Measurements from ENCODE around the gene LAT.
"Not testable (repeated sequence)": the region's sequence is repeated elsewhere in the genome, so short reads cannot be mapped to it uniquely, and the experiment has no call there.

Gene LAT, protein sequence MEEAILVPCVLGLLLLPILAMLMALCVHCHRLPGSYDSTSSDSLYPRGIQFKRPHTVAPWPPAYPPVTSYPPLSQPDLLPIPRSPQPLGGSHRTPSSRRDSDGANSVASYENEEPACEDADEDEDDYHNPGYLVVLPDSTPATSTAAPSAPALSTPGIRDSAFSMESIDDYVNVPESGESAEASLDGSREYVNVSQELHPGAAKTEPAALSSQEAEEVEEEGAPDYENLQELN

DNA sequence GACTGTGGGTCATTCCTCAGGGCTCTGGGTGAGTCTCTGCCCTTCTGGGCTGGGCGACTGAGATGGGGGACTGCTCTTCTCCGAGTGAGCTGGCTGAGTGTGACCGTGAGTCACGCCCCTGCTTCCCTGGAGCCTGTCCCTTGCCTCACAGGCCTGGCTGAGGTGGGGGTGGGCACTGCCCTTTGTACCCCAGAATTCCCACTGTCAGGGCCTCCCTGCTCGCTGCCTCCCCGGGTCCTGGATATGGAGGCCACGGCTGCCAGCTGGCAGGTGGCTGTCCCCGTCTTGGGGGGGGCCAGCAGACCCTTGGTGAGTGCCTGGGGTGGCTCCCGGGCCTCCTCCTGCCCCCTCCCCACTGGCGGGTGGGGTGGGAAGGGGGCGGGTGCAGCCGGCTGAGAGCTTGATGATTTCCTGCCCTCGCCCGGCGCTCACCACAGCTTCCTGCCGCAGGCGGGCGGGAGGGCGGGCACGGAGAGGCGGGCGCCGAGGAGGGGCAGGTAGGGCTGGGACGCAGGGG lies at the start of gene LAT:
Gene LAT, plus strand, starts transcription at position 434 of the 517 bp plus-strand sequence. CDS start 366 bp downstream, outside the sequence.
- no peak for TF ChIP-seq CTCF (IDR thresholded peaks at IDR 0.05; ENCODE audit: low read depth, low read length)
- no peak within 1 kb of the TSS for H3K4me3 ChIP-seq (ENCODE audit: low read depth, low read length)

GRCh38 chr16:28935346-28935745 lies 49.5 kb upstream of the LAT start:
- H3K4me3 ChIP-seq (ENCODE audit: low read depth, low read length) = no peak overlapping the region
- no peak for TF ChIP-seq CTCF (IDR thresholded peaks at IDR 0.05; ENCODE audit: low read depth, low read length)

DNA sequence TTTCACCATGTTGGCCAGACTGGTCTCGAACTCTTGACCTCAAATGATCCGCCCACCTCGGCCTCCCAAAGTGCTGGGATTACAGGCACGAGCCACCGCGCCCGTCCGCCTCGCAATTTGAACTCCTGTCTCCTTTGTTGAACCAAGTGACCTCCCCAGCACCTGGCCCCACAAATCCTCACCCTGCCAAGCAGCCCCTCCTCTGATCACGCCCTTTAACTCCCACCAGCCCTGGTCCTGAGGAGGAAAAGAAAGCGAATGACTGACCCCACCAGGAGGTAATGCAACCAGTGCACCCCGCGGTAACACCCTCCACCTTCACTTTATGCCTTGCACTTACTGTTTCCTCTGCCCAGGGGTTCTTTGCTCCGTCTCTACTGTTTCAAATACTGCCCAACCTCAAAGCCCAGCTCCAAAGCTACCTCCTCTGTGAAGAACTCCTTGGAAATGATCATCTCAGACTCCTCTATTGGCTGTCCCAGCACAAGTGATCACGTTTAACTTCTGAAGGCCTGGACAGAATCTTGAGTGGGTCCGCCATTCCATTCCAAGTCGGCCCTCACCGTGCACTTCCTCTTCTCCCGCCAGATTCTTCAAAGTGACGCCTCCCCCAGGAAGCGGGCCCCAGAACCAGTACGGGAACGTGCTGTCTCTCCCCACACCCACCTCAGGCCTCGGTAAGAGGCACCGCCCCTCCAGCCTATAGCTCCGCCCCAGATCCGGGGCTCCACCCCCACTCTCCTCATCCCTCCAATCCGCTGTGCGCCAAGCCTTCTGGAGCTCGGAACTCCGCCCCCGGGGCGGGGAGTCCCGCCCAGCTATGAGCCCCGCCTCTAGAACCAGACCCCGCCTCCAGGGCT lies 48.7 kb upstream of the LAT start:
- H3K4me3 ChIP-seq (ENCODE audit: low read depth, low read length) = no peak overlapping the region
- TF ChIP-seq CTCF (IDR thresholded peaks at IDR 0.05; ENCODE audit: low read depth, low read length) = no peak

GRCh38 chr16:28936784-28937155 lies 48.1 kb upstream of the LAT start:
- TF ChIP-seq CTCF (IDR thresholded peaks at IDR 0.05; ENCODE audit: low read depth, low read length) = no peak
- no peak overlapping the region for H3K4me3 ChIP-seq (ENCODE audit: low read depth, low read length)

DNA sequence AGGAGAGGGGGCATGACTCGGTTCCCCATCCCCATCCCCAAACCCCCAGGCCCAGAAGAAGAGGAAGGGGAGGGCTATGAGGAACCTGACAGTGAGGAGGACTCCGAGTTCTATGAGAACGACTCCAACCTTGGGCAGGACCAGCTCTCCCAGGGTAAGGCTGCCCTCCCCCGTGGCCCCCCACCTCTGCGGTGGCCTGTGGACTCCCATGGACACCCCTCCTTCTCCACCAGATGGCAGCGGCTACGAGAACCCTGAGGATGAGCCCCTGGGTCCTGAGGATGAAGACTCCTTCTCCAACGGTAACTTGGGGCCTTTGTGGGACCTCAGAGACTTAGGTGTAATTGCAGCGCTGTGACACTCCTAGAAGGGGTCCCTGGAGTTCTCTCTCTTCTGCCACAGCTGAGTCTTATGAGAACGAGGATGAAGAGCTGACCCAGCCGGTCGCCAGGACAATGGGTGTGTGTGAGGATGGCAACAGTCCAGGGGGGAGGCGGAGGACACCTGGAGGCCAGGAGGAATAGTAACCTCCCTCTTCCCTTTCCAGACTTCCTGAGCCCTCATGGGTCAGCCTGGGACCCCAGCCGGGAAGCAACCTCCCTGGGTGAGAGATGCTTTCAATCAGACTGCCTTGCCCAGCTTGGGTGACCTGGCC lies 47.5 kb upstream of the LAT start:
- no peak for TF ChIP-seq CTCF (IDR thresholded peaks at IDR 0.05; ENCODE audit: low read depth, low read length)
- H3K4me3 ChIP-seq (ENCODE audit: low read depth, low read length) = no peak overlapping the region

- H3K4me3 ChIP-seq (ENCODE audit: low read depth, low read length) = no peak overlapping the region
- TF ChIP-seq CTCF (IDR thresholded peaks at IDR 0.05; ENCODE audit: low read depth, low read length) = no peak
These were observed 46.1 kb upstream of the LAT start for GRCh38 chr16:28938721-28939120.

- H3K4me3 ChIP-seq (ENCODE audit: low read depth, low read length) = not testable (repeated sequence)
These were observed 45.0 kb upstream of the LAT start for GRCh38 chr16:28939825-28940224.
